SK-N-SH (cell line): Measurements from ENCODE around the gene ADIPOR2. TPM values are rescaled to one million over a fixed set of nuclear protein-coding genes. Genes with fewer than 3 reads are reported as not detected.
A peak's percentile ranks its signal among the peaks of the same experiment; 100 is the strongest.

ENCODE experiments used
- CTCF ChIA-PET: fragments of 300-600, 350-600 bp; formaldehyde crosslinking; extraction: SDS; loops from one replicate; lab custom pipeline; 2021; lab: Yijun Ruan, JAX
- POLR2A ChIA-PET: fragments of 350-600 bp; sonication (Branson Sonifier 250); formaldehyde crosslinking; extraction: SDS; loops from one replicate; lab custom pipeline; 2020; ENCODE audit warnings: antibody characterized with exemption, inconsistent platforms; lab: Yijun Ruan, JAX
- DNase-seq: peaks from one replicate; pipeline ENCODE4 v3.0.0; 2012
- H2AFZ ChIP-seq: fragments of 200-600 bp; sonication (generic); 2 replicates; pipeline ENCODE4 v1.8.1; 2016; ENCODE audit warnings: antibody characterized with exemption, mild to moderate bottlenecking, low read depth
- H3F3A ChIP-seq: fragments of 200-600 bp; sonication (generic); replicated peaks from 2 replicates; pipeline ENCODE3; 2016; ENCODE audit warnings: antibody characterized with exemption, mild to moderate bottlenecking; ENCODE audit not compliant: insufficient read depth
- H3K27ac ChIP-seq, 2 experiments: fragments of 200-500 bp in 1 of 2; fragments of 200-600 bp in 1 of 2; sonication (Bioruptor generic) in 1 of 2; sonication (generic), shearing (Covaris generic) in 1 of 2; 2 replicates each; pipeline versions ENCODE4 v1.5.1 to v1.6.1; 2014 to 2016; ENCODE audit warnings: low read depth in 2 of 2, inconsistent platforms in 1 of 2, low read length in 1 of 2, mild to moderate bottlenecking in 1 of 2, mixed read lengths in 1 of 2
- H3K27me3 ChIP-seq: fragments of 200-600 bp; sonication (generic), shearing (Covaris generic); 2 replicates; pipeline ENCODE4 v1.6.1; 2016; ENCODE audit warnings: mixed run types; ENCODE audit not compliant: insufficient read depth
- H3K36me3 ChIP-seq, 2 experiments: fragments of 200-500 bp in 1 of 2; fragments of 200-600 bp in 1 of 2; sonication (Bioruptor generic) in 1 of 2; sonication (generic) in 1 of 2; replicated peaks in 1 of 2; 2 replicates each; pipeline versions ENCODE3 to v1.5.1; 2014 to 2016; ENCODE audit warnings: low read length in 1 of 2, mild to moderate bottlenecking in 1 of 2; ENCODE audit not compliant: insufficient read depth in 2 of 2, control insufficient read depth in 1 of 2
- H3K4me1 ChIP-seq, 2 experiments: fragments of 200-500 bp in 1 of 2; fragments of 200-600 bp in 1 of 2; sonication (Bioruptor generic) in 1 of 2; sonication (generic), shearing (Covaris generic) in 1 of 2; 2 replicates each; pipeline versions ENCODE4 v1.5.1 to v1.6.1; 2014 to 2016; ENCODE audit warnings: low read depth in 1 of 2, low read length in 1 of 2, mixed run types in 1 of 2; ENCODE audit not compliant: insufficient read depth in 2 of 2, control insufficient read depth in 1 of 2
- H3K4me2 ChIP-seq: fragments of 200-600 bp; sonication (generic), shearing (Covaris generic); 2 replicates; pipeline ENCODE4 v1.6.1; 2017; ENCODE audit warnings: mixed run types
- H3K4me3 ChIP-seq, 2 experiments: fragments of 200-500 bp in 1 of 2; fragments of 200-600 bp in 1 of 2; sonication (Bioruptor generic) in 1 of 2; sonication (generic), shearing (Covaris generic) in 1 of 2; 2 replicates each; pipeline versions ENCODE4 v1.5.1 to v1.8.1; 2014 to 2016; ENCODE audit warnings: low read depth in 2 of 2, inconsistent platforms in 1 of 2, low read length in 1 of 2, mild to moderate bottlenecking in 1 of 2, mixed read lengths in 1 of 2, moderate library complexity in 1 of 2
- H3K79me2 ChIP-seq: fragments of 200-600 bp; sonication (generic); 2 replicates; pipeline ENCODE4 v1.8.1; 2017; ENCODE audit warnings: mild to moderate bottlenecking; ENCODE audit not compliant: insufficient read depth
- H3K9ac ChIP-seq: fragments of 200-600 bp; sonication (generic); 2 replicates; pipeline ENCODE4 v1.6.1; 2017; ENCODE audit warnings: mixed run types
- H3K9me2 ChIP-seq: fragments of 200-600 bp; sonication (generic); 2 replicates; pipeline ENCODE4 v1.6.1; 2017; ENCODE audit warnings: mixed run types
- H3K9me3 ChIP-seq: fragments of 200-600 bp; sonication (generic); 2 replicates; pipeline ENCODE4 v1.6.1; 2017; ENCODE audit warnings: mixed run types, mild to moderate bottlenecking, moderate library complexity
- H4K20me1 ChIP-seq: fragments of 200-600 bp; sonication (generic); 2 replicates; pipeline ENCODE4 v1.6.1; 2017; ENCODE audit warnings: mild to moderate bottlenecking, mixed run types; ENCODE audit not compliant: insufficient read depth
- CHD2 ChIP-seq: fragments of 150-350 bp; IDR thresholded peaks from 2 replicates; pipeline ENCODE4 v1.6.1; 2018; ENCODE audit warnings: low read length; ENCODE audit not compliant: partially characterized antibody
- FOSL2 ChIP-seq: IDR thresholded peaks from 2 replicates; pipeline ENCODE4 v1.4.0; 2012; ENCODE audit warnings: low read depth, mild to moderate bottlenecking, moderate library complexity, borderline replicate concordance
- GABPA ChIP-seq: IDR thresholded peaks from 2 replicates; pipeline ENCODE4 v1.4.0; 2012; ENCODE audit warnings: low read depth, mild to moderate bottlenecking
- IRF3 ChIP-seq: fragments of 150-350 bp; IDR thresholded peaks from 2 replicates; pipeline ENCODE4 v1.6.1; 2016; ENCODE audit warnings: mild to moderate bottlenecking, low read depth, low read length
- MEF2A ChIP-seq: IDR thresholded peaks from 2 replicates; pipeline ENCODE4 v1.4.0; 2012; ENCODE audit warnings: low read depth, borderline replicate concordance
- MXI1 ChIP-seq: IDR thresholded peaks from 2 replicates; pipeline ENCODE4 v1.6.1; 2012; ENCODE audit warnings: mild to moderate bottlenecking, low read depth, low read length, improper control_type of control experiment
- POLR2AphosphoS5 ChIP-seq: IDR thresholded peaks from 2 replicates; pipeline ENCODE4 v1.6.1; 2012; ENCODE audit warnings: low read depth, low read length
- RCOR1 ChIP-seq: fragments of 150-350 bp; IDR thresholded peaks from 2 replicates; pipeline ENCODE4 v1.6.1; 2017; ENCODE audit warnings: antibody characterized with exemption, low read length
- REST ChIP-seq: IDR thresholded peaks from 2 replicates; pipeline ENCODE4 v1.6.1; 2012; ENCODE audit warnings: mild to moderate bottlenecking, low read depth, low read length, moderate library complexity
- TAF1 ChIP-seq: IDR thresholded peaks from 2 replicates; pipeline ENCODE4 v1.6.1; 2012; ENCODE audit warnings: low read depth, mild to moderate bottlenecking, low read length, moderate library complexity, borderline replicate concordance
- TEAD4 ChIP-seq: IDR thresholded peaks from 2 replicates; pipeline ENCODE4 v1.4.0; 2012; ENCODE audit warnings: mild to moderate bottlenecking, borderline replicate concordance; ENCODE audit not compliant: insufficient read depth
- USF2 ChIP-seq: fragments of 150-350 bp; IDR thresholded peaks from 2 replicates; pipeline ENCODE4 v1.6.1; 2017; ENCODE audit warnings: antibody characterized with exemption, low read length, low read depth, borderline replicate concordance
- WGBS: methylation state at CpG from one replicate; pipeline ENCODE4 v1.1.6; 2017; ENCODE audit warnings: low lambda C conversion rate; 5-methylcytosine and 5-hydroxymethylcytosine counted together
- polyA plus RNA-seq, 3 experiments: library from polyadenylated mRNA; depleted of rRNA; stranded (reverse); fragments of >200 nt; gene quantifications; 2 replicates each; pipeline ENCODE4 v1.2.3, GENCODE V29; 2012

ADIPOR2 gene
- polyA plus RNA-seq, 1 of the 3 experiments (the other 2 are of a cell fraction): 17.1 TPM

- no peaks in the 10 kb centered on the region for H3K27me3 ChIP-seq
- H2AFZ ChIP-seq: no peak overlapping the region
- no peaks in the 10 kb centered on the region for H3K79me2 ChIP-seq
- TF ChIP-seq USF2: no peak
- TF ChIP-seq REST: no peak
- TF ChIP-seq IRF3: no peak
- no peak for TF ChIP-seq MXI1
- no peak for TF ChIP-seq RCOR1
- no peak for TF ChIP-seq FOSL2
- TF ChIP-seq TAF1: no peak
- TF ChIP-seq GABPA: no peak
- no peak for TF ChIP-seq POLR2AphosphoS5
- no peak for TF ChIP-seq MEF2A
- TF ChIP-seq CHD2: no peak
- no peak for TF ChIP-seq TEAD4
- no peaks in the 10 kb centered on the region for H4K20me1 ChIP-seq
- peak; percentile 10 for DNase-seq
- POLR2A ChIA-PET: no interaction called here
- H3K9ac ChIP-seq: no peak overlapping the region
- H3K4me1 ChIP-seq: peaks cover 0 to 19% of the 10 kb centered on the region in 2 experiments; a peak in 1 of 4 replicates
- H3K9me3 ChIP-seq: no peaks in the 10 kb centered on the region
- H3K36me3 ChIP-seq: no peaks in the 10 kb centered on the region
- CTCF ChIA-PET: interaction anchor here (1.0 to 17.5 kb wide), 22 partner anchors 16 to 790 kb away, joined by 3 to 605 read pairs (median 4); partner anchors contain the start of gene WNT5B
- H3K9me2 ChIP-seq: no peaks in the 10 kb centered on the region
- H3F3A ChIP-seq: no peaks in the 10 kb centered on the region
- no peak overlapping the region for H3K27ac ChIP-seq
- no peak overlapping the region for H3K4me2 ChIP-seq
- 91% methylated on average over 14 of the region's 15 CpGs for WGBS
- no peak overlapping the region for H3K4me3 ChIP-seq
These were observed 103.7 kb downstream of the ADIPOR2 start for GRCh38 chr12:1794440-1795090.
